ENCODE measurements around the gene PAGR1. TPM values are rescaled to one million over a fixed set of nuclear protein-coding genes. Genes with fewer than 3 reads are reported as not detected.

Gene PAGR1
- total RNA-seq, 1 experiment from 2014 or later: 60.1 TPM

GRCh38 chr16:29806641-29807425 lies 9.1 kb upstream of the PAGR1 start (continued):
- 0 out of 2 replicates have a peak, but pooled peaks have one; percentile 36 for TF ChIP-seq TEAD1 (CRISPR knock-in tag; IDR thresholded peaks at IDR 0.05)
- TF ChIP-seq, protein P1, sequence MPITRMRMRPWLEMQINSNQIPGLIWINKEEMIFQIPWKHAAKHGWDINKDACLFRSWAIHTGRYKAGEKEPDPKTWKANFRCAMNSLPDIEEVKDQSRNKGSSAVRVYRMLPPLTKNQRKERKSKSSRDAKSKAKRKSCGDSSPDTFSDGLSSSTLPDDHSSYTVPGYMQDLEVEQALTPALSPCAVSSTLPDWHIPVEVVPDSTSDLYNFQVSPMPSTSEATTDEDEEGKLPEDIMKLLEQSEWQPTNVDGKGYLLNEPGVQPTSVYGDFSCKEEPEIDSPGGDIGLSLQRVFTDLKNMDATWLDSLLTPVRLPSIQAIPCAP (CRISPR knock-in tag; IDR thresholded peaks at IDR 0.05): no peak
- no peak for TF ChIP-seq SMAD3 (CRISPR knock-in tag; IDR thresholded peaks at IDR 0.05; ENCODE audit: borderline replicate concordance)
- TF ChIP-seq NFE2L1 (CRISPR knock-in tag; IDR thresholded peaks at IDR 0.05): peak; percentile 74; the same call in 1 of the 2 replicates
- TF ChIP-seq CREM (CRISPR knock-in tag; IDR thresholded peaks at IDR 0.05): no peak
- 0 out of 2 replicates have a peak, but pooled peaks have one; percentile 18 for TF ChIP-seq RELA (CRISPR knock-in tag; IDR thresholded peaks at IDR 0.05; ENCODE audit: borderline replicate concordance)
- TF ChIP-seq, protein P2, sequence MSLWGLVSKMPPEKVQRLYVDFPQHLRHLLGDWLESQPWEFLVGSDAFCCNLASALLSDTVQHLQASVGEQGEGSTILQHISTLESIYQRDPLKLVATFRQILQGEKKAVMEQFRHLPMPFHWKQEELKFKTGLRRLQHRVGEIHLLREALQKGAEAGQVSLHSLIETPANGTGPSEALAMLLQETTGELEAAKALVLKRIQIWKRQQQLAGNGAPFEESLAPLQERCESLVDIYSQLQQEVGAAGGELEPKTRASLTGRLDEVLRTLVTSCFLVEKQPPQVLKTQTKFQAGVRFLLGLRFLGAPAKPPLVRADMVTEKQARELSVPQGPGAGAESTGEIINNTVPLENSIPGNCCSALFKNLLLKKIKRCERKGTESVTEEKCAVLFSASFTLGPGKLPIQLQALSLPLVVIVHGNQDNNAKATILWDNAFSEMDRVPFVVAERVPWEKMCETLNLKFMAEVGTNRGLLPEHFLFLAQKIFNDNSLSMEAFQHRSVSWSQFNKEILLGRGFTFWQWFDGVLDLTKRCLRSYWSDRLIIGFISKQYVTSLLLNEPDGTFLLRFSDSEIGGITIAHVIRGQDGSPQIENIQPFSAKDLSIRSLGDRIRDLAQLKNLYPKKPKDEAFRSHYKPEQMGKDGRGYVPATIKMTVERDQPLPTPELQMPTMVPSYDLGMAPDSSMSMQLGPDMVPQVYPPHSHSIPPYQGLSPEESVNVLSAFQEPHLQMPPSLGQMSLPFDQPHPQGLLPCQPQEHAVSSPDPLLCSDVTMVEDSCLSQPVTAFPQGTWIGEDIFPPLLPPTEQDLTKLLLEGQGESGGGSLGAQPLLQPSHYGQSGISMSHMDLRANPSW (CRISPR knock-in tag; conservative IDR thresholded peaks at IDR 0.05; ENCODE audit: low read depth): no peak
- no peak for TF ChIP-seq GTF2I (CRISPR knock-in tag; conservative IDR thresholded peaks at IDR 0.05)
- TF ChIP-seq ZNF138 (CRISPR knock-in tag; conservative IDR thresholded peaks at IDR 0.05): no peak
- TF ChIP-seq, protein P3, sequence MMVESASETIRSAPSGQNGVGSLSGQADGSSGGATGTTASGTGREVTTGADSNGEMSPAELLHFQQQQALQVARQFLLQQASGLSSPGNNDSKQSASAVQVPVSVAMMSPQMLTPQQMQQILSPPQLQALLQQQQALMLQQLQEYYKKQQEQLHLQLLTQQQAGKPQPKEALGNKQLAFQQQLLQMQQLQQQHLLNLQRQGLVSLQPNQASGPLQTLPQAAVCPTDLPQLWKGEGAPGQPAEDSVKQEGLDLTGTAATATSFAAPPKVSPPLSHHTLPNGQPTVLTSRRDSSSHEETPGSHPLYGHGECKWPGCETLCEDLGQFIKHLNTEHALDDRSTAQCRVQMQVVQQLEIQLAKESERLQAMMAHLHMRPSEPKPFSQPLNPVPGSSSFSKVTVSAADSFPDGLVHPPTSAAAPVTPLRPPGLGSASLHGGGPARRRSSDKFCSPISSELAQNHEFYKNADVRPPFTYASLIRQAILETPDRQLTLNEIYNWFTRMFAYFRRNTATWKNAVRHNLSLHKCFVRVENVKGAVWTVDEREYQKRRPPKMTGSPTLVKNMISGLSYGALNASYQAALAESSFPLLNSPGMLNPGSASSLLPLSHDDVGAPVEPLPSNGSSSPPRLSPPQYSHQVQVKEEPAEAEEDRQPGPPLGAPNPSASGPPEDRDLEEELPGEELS (CRISPR knock-in tag; IDR thresholded peaks at IDR 0.05): 0 out of 2 replicates have a peak, but pooled peaks have one; percentile 58
- no peak for TF ChIP-seq SOX15 (CRISPR knock-in tag; IDR thresholded peaks at IDR 0.05)
- TF ChIP-seq NFATC4 (CRISPR knock-in tag; IDR thresholded peaks at IDR 0.05): no peak
- no peak for TF ChIP-seq PRRX2 (CRISPR knock-in tag; IDR thresholded peaks at IDR 0.05)
- TF ChIP-seq, protein P4, sequence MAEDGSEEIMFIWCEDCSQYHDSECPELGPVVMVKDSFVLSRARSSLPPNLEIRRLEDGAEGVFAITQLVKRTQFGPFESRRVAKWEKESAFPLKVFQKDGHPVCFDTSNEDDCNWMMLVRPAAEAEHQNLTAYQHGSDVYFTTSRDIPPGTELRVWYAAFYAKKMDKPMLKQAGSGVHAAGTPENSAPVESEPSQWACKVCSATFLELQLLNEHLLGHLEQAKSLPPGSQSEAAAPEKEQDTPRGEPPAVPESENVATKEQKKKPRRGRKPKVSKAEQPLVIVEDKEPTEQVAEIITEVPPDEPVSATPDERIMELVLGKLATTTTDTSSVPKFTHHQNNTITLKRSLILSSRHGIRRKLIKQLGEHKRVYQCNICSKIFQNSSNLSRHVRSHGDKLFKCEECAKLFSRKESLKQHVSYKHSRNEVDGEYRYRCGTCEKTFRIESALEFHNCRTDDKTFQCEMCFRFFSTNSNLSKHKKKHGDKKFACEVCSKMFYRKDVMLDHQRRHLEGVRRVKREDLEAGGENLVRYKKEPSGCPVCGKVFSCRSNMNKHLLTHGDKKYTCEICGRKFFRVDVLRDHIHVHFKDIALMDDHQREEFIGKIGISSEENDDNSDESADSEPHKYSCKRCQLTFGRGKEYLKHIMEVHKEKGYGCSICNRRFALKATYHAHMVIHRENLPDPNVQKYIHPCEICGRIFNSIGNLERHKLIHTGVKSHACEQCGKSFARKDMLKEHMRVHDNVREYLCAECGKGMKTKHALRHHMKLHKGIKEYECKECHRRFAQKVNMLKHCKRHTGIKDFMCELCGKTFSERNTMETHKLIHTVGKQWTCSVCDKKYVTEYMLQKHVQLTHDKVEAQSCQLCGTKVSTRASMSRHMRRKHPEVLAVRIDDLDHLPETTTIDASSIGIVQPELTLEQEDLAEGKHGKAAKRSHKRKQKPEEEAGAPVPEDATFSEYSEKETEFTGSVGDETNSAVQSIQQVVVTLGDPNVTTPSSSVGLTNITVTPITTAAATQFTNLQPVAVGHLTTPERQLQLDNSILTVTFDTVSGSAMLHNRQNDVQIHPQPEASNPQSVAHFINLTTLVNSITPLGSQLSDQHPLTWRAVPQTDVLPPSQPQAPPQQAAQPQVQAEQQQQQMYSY (CRISPR knock-in tag; IDR thresholded peaks at IDR 0.05): no peak
- no peak for TF ChIP-seq SMAD4 (CRISPR knock-in tag; IDR thresholded peaks at IDR 0.05)
- TF ChIP-seq CBFB (CRISPR knock-in tag; IDR thresholded peaks at IDR 0.05; ENCODE audit: low read depth): no peak
- TF ChIP-seq OVOL2 (CRISPR knock-in tag; IDR thresholded peaks at IDR 0.05; ENCODE audit: borderline replicate concordance): no peak
- TF ChIP-seq, protein P5, sequence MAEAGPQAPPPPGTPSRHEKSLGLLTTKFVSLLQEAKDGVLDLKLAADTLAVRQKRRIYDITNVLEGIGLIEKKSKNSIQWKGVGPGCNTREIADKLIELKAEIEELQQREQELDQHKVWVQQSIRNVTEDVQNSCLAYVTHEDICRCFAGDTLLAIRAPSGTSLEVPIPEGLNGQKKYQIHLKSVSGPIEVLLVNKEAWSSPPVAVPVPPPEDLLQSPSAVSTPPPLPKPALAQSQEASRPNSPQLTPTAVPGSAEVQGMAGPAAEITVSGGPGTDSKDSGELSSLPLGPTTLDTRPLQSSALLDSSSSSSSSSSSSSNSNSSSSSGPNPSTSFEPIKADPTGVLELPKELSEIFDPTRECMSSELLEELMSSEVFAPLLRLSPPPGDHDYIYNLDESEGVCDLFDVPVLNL (CRISPR knock-in tag; IDR thresholded peaks at IDR 0.05; ENCODE audit: borderline replicate concordance, low read depth): peak; percentile 82; the same call in 1 of the 2 replicates
- no peak for TF ChIP-seq RORB (CRISPR knock-in tag; IDR thresholded peaks at IDR 0.05)
- TF ChIP-seq FOXP1 (CRISPR knock-in tag; IDR thresholded peaks at IDR 0.05; ENCODE audit: borderline replicate concordance): no peak
- no peak for TF ChIP-seq CTCF (IDR thresholded peaks at IDR 0.05)
- TF ChIP-seq ZNF512 (CRISPR knock-in tag; IDR thresholded peaks at IDR 0.05; ENCODE audit: borderline replicate concordance): no peak
- TF ChIP-seq ZNF423 (CRISPR knock-in tag; IDR thresholded peaks at IDR 0.05): peak; percentile 65
- TF ChIP-seq ZNF317 (CRISPR knock-in tag; IDR thresholded peaks at IDR 0.05; ENCODE audit: borderline replicate concordance, low read depth): no peak
- no peak for TF ChIP-seq ZBTB21 (CRISPR knock-in tag; IDR thresholded peaks at IDR 0.05; ENCODE audit: borderline replicate concordance)
- TF ChIP-seq MYBL2 (CRISPR knock-in tag; IDR thresholded peaks at IDR 0.05): 0 out of 2 replicates have a peak, but pooled peaks have one; percentile 23
